B cell (primary cell): ENCODE results near the gene NOL4L. TPM values are rescaled to one million over a fixed set of nuclear protein-coding genes. Genes with fewer than 3 reads are reported as not detected.

Experiments used
- ATAC-seq: fragments of 200-7000 bp; cut with Tn5 transposase; one replicate; pipeline ENCODE4 v1.10.0; 2021; ENCODE audit warnings: low read depth, mild to moderate bottlenecking, moderate number of reproducible peaks, moderate library complexity
- CTCF ChIA-PET: fragments of 350-600 bp; sonication (Branson Sonifier 250); formaldehyde crosslinking; loops from one replicate; lab custom pipeline; 2021; ENCODE audit warnings: antibody characterized with exemption, inconsistent platforms; lab: Charles Lee
- POLR2A ChIA-PET: fragments of 350-600 bp; sonication (Branson Sonifier 250); formaldehyde crosslinking; loops from one replicate; lab custom pipeline; 2021; ENCODE audit warnings: antibody characterized with exemption; lab: Charles Lee
- DNase-seq: peaks from one replicate; pipeline ENCODE4 v3.0.0; 2013
- H2AFZ ChIP-seq: 2 replicates; pipeline ENCODE4 v1.6.1; 2012; ENCODE audit warnings: mild to moderate bottlenecking, low read depth, low read length; ENCODE audit not compliant: insufficient read depth, poor library complexity, severe bottlenecking
- H3K27ac ChIP-seq, 2 donors: 1 replicate in 1 of 2; 2 replicates in 1 of 2; pipeline ENCODE4 v1.5.1; 2012 to 2013; ENCODE audit warnings: low read length in 2 of 2, mild to moderate bottlenecking in 2 of 2, moderate library complexity in 1 of 2
- H3K27me3 ChIP-seq, 4 experiments: fragments of 200-600 bp in 1 of 4; sonication (generic) in 1 of 4; replicated peaks in 1 of 4; 1 replicate in 2 of 4; 2 replicates in 2 of 4; pipeline versions ENCODE4 v1.6.1 to v1.7.0; 2013 to 2016; ENCODE audit warnings: low read length in 3 of 4, mild to moderate bottlenecking in 2 of 4, mixed read lengths in 1 of 4, moderate library complexity in 1 of 4; ENCODE audit not compliant: insufficient read depth in 4 of 4, control insufficient read depth in 3 of 4; ENCODE audit errors: control extremely low read depth in 1 of 4
- H3K36me3 ChIP-seq, 2 experiments: replicated peaks in 1 of 2; 1 replicate in 1 of 2; 2 replicates in 1 of 2; pipeline versions ENCODE4 v1.6.1 to v1.7.1; 2013; ENCODE audit warnings: low read length in 1 of 2; ENCODE audit not compliant: insufficient read depth in 2 of 2, control insufficient read depth in 1 of 2; ENCODE audit errors: control extremely low read depth in 1 of 2, extremely low read depth in 1 of 2
- H3K4me1 ChIP-seq, 2 donors: fragments of 200-600 bp in 1 of 2; sonication (generic) in 1 of 2; 1 replicate in 1 of 2; 2 replicates in 1 of 2; pipeline versions ENCODE4 v1.5.1 to v1.6.1; 2013 to 2017; ENCODE audit warnings: low read length in 2 of 2; ENCODE audit not compliant: control insufficient read depth in 2 of 2, insufficient read depth in 2 of 2
- H3K4me2 ChIP-seq: replicated peaks from 2 replicates; pipeline ENCODE3; 2012; ENCODE audit warnings: mild to moderate bottlenecking, low read depth, low read length; ENCODE audit not compliant: poor library complexity, severe bottlenecking
- H3K4me3 ChIP-seq, 5 experiments: fragments of 200-600 bp in 1 of 5; sonication (generic) in 1 of 5; 1 replicate in 3 of 5; 2 replicates in 2 of 5; pipeline versions ENCODE4 v1.5.1 to v1.7.0; 2011 to 2016; ENCODE audit warnings: low read length in 4 of 5, mild to moderate bottlenecking in 4 of 5, low read depth in 2 of 5, control low read depth in 1 of 5, moderate library complexity in 1 of 5; ENCODE audit not compliant: insufficient read depth in 1 of 5; ENCODE audit errors: control extremely low read depth in 1 of 5, extremely low read depth in 1 of 5
- H3K79me2 ChIP-seq: fragments of 200-600 bp; sonication (generic); one replicate; pipeline ENCODE4 v1.6.0; 2016; ENCODE audit warnings: low read length; ENCODE audit not compliant: control insufficient read depth, insufficient read depth
- H3K9ac ChIP-seq: fragments of 200-600 bp; sonication (generic); 2 replicates; pipeline ENCODE4 v1.6.1; 2017; ENCODE audit warnings: mild to moderate bottlenecking, low read length, moderate library complexity
- H3K9me3 ChIP-seq, 3 donors: one replicate each; pipeline versions ENCODE4 v1.6.1 to v1.7.1; 2013; ENCODE audit warnings: low read length in 2 of 3; ENCODE audit not compliant: control insufficient read depth in 2 of 3, insufficient read depth in 1 of 3; ENCODE audit errors: control extremely low read depth in 1 of 3
- H4K20me1 ChIP-seq: 2 replicates; pipeline ENCODE4 v1.6.0; 2012; ENCODE audit warnings: mild to moderate bottlenecking, low read length; ENCODE audit not compliant: insufficient read depth, control insufficient read depth, poor library complexity, severe bottlenecking
- H3K27ac Mint-ChIP-seq: one replicate; pipeline ENCODE4 v1.8.0; 2021; ENCODE audit warnings: mixed read lengths
- H3K27me3 Mint-ChIP-seq: one replicate; pipeline ENCODE4 v1.8.0; 2021; ENCODE audit warnings: mixed read lengths
- H3K4me1 Mint-ChIP-seq: one replicate; pipeline ENCODE4 v1.8.0; 2021; ENCODE audit warnings: mixed read lengths
- H3K4me3 Mint-ChIP-seq: one replicate; pipeline ENCODE4 v1.8.0; 2021; ENCODE audit warnings: mixed read lengths
- H3K9me3 Mint-ChIP-seq: one replicate; pipeline ENCODE4 v1.8.0; 2022; ENCODE audit warnings: mixed read lengths; ENCODE audit not compliant: insufficient read depth
- CTCF ChIP-seq: fragments of 200-600 bp; IDR thresholded peaks from one replicate; pipeline ENCODE4 v1.8.0; 2022; ENCODE audit warnings: antibody characterized with exemption, mild to moderate bottlenecking
- EZH2 ChIP-seq: IDR thresholded peaks from 2 replicates; pipeline ENCODE4 v1.6.1; 2012; ENCODE audit warnings: borderline replicate concordance, low read depth, mild to moderate bottlenecking, moderate library complexity, low read length; ENCODE audit not compliant: insufficient read depth, poor library complexity, severe bottlenecking
- whole genome bisulfite sequencing: methylation state at CpG from one replicate; pipeline ENCODE4 v1.1.5; 2013; ENCODE audit warnings: missing lambda C conversion rate; ENCODE audit not compliant: insufficient coverage; 5-methylcytosine and 5-hydroxymethylcytosine counted together
- intact Hi-C: fragments of 100-400 bp; cut with micrococcal nuclease; formaldehyde crosslinking; loops from one replicate; pipeline ENCODE4 v1.10.0; 2022
- polyA plus RNA-seq: library from polyadenylated mRNA; depleted of rRNA; stranded (reverse); fragments of >200 nt; gene quantifications from 2 replicates; pipeline ENCODE4 v1.2.3, GENCODE V29; 2012
- total RNA-seq, 2 donors: library from RNA; stranded (reverse); fragments of 120-200 nt in 1 of 2; gene quantifications; 1 replicate in 1 of 2; 2 replicates in 1 of 2; pipeline versions ENCODE4 v1.2.3 to v1.2.4, GENCODE V29; 2013 to 2022

The NOL4L gene
- total and polyA plus RNA-seq, 2 donors (not counting 1 experiment from before 2014, with no cell fraction given), result 6.5 to 7.9 TPM

GRCh38 chr20:32460683-32461320, 124.3 kb downstream of the NOL4L start:
- no peaks in the 10 kb centered on the region for H3K9me3 ChIP-seq
- peaks cover 0 to 13% of the 10 kb centered on the region in 2 donors for H3K4me1 ChIP-seq
- H3K27me3 ChIP-seq, result no peaks in the 10 kb centered on the region
- no peak overlapping the region for H3K9ac ChIP-seq
- H3K36me3 ChIP-seq, result peaks cover 0 to 3% of the 10 kb centered on the region in 2 experiments
- no peak overlapping the region for H3K4me2 ChIP-seq
- no peaks in the 10 kb centered on the region for H4K20me1 ChIP-seq
- peaks cover 10% of the 10 kb centered on the region for H3K4me1 Mint-ChIP-seq
- H3K27ac Mint-ChIP-seq, result no peak overlapping the region
- WGBS, result 94% methylated on average over 24 of the region's 24 CpGs
- no peak overlapping the region for H3K4me3 ChIP-seq
- H3K9me3 Mint-ChIP-seq, result no peaks in the 10 kb centered on the region
- no peak overlapping the region for H3K4me3 Mint-ChIP-seq
- intact Hi-C loops, result no loop called here
- no peak overlapping the region for H2AFZ ChIP-seq
- H3K79me2 ChIP-seq, result no peaks in the 10 kb centered on the region
- no peak for DNase-seq
- H3K27me3 Mint-ChIP-seq, result no peaks in the 10 kb centered on the region
- H3K27ac ChIP-seq, result no peak overlapping the region
- no peak for ATAC-seq
- no peak for TF ChIP-seq EZH2
- no peak for TF ChIP-seq CTCF
- POLR2A ChIA-PET, result no interaction called here
- CTCF ChIA-PET, result no interaction called here

GRCh38 chr20:32460231-32460630, 124.9 kb downstream of the NOL4L start:
- CTCF ChIA-PET, result no interaction called here

More at GRCh38 chr20:32460231-32460630, 124.9 kb downstream of the NOL4L start:
- Histone ChIP-seq H3K9me3 (no peaks in the 10 kb centered on the region), H3K27me3 (no peaks in the 10 kb centered on the region), H3K4me2 (no peak overlapping the region), H2AFZ (no peak overlapping the region), H3K79me2 (no peaks in the 10 kb centered on the region), H3K4me1 (peaks cover 0 to 13% of the 10 kb centered on the region in 2 donors), H3K4me3 (no peak overlapping the region), H3K27ac (no peak overlapping the region), H3K9ac (no peak overlapping the region), H3K36me3 (peaks cover 0 to 3% of the 10 kb centered on the region in 2 experiments), H4K20me1 (no peaks in the 10 kb centered on the region)
- no peak for TF ChIP-seq CTCF
- no peak for TF ChIP-seq EZH2
- Mint-ChIP-seq H3K27me3 (no peaks in the 10 kb centered on the region), H3K9me3 (no peaks in the 10 kb centered on the region), H3K4me3 (no peak overlapping the region), H3K27ac (no peak overlapping the region), H3K4me1 (peaks cover 10% of the 10 kb centered on the region)
- intact Hi-C loops, result no loop called here
- WGBS, result 95% methylated on average over 13 of the region's 15 CpGs
- POLR2A ChIA-PET, result no interaction called here
- DNase-seq (no peak), ATAC-seq (no peak)
